Measurements from ENCODE around the gene CD7.

CD7 gene

DNA sequence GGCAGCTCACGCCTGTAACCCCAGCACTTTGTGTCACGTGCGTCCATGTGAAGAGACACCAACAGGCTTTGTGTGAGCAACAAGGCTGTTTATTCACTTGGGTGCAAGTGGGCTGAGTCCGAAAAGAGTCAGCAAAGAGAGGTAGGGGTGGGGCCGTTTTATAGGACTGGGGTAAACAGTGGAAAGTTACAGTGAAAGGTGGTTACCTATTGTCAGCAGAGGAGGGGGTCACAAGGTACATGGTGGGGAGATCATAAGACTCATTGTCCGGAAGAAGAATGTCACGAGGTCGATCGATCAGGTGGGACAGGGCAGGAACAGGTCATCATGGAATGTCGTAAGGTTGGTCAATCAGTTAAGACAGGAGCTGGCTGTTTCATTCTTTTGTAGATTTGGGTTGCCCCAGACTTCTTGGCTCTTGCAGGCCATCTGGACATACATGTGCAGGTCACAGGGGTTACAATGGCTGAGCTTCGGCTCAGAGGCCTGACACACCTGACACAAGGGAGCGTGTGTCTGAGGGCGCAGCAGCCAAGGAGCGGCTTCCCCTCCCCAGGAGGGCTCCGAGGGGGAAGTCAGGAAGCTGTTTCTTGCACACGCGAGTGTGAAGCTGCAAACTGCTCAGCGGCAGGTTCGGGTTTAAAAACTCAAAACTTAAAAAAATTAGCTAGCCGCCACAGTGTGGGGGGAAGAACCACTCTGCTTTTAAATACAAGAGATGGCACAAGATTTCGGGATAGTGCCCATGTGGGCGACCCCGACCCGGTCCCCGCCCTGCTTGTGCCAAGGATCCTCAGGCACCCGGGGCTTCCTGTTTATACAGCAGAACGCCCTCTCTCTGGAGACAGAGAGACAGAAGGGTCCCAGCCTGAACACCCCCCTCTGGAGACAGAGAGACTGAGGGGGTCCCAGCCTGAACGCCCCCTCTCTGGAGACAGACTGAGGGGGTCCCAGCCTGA lies 29.2 kb upstream of the CD7 start:
- no peak for DNase-seq

DNA sequence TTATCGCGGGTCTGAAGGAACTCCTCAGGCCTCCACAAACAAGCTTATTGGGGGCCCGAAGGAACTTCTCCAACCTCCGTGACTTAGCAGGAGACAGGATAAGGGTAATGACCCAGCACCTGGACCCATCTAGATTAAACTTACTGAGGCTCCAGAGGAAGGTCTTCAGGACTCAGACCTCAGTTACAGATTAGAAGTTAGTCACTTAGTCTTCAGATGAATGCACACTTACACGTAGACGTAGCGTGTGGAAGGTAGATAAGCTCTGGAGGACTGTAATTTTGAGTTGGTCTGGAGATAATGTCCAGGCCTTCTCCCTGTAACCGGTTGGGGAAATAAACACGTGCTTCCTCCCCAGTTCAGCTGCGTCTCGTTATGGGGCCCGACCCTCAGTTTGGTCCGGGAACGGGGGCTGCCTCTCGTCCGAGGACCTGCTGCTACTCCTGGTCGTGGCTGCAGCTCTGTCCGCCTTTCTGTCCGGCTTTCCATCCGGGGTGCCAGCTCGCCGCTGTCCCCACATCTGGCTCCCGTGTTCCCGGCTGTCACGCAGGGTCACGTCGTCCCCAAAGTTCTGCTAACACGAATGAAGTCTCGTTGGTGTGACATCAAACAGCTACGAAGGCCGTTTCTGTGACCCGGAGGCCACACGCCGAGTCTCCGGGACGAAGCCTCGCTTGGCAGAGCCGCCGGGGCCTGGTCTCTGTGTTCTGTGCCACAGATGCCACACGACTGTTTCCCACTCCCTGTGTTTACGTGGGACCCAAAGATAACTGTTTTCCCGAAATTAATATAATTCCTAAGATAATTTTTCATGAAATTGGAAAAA lies 28.0 kb upstream of the CD7 start:
- no peak for DNase-seq

DNA sequence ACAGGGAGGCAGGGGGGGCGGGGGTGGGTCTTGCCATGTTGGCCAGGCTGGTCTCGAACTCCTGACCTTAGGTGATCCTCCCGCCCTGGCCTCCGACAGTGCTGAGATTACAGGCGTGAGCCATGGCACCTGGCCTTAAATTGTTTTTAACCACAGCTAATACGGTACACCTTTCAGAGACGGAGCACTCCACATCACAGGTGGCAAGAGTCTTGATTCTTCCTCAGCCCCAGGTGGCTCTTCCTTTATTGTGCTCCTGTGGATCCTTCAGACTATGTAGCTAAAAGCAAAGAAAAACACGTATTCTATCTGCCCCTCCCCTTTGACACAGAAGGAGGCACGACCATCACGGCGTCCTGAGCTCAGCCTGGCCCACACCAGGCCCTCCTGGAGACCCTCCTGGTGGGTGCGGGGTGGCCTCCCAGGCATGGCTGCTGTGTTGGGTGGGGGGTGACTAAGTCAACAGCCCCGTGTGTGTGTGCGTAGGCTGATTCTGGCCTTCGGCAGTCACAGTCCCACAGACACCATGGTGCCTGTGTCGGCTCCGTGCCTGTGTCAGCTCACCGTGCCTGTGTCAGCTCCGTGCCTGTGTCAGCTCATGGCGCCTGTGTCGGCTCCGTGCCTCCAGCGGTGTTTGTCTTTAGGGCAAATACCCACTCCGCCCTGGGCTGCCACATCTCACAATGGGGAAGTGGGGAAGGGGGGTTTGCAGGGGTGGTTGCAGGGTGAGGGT lies 26.9 kb upstream of the CD7 start:
- DNase-seq, result no peak

DNA sequence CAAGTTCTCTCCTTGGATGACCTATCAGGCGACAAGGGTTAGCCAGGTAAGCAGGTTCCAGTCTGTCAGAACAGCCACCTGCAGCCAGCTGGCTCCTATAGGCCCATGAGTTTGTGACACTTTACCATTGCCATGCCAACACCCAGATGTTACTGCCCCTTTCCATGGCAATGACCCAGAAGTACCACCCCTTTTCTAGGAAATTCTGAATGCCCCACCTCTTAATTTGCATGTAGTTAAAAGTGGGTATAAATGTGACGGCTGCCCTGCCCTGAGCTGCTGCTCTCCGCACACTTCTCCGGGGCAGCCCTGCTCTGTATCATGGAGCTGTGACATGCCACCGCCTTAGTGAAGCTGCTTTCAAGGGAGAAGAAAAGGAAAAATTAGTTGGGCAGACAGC lies 26.2 kb upstream of the CD7 start:
- no peak for DNase-seq

- no peak for DNase-seq
Observed at GRCh38 chr17:82342361-82343079, 25.1 kb upstream of the CD7 start.

GRCh38 chr17:82339634-82340580 lies 22.5 kb upstream of the CD7 start:
- DNase-seq, result no peak

- no peak for DNase-seq
Observed at GRCh38 chr17:82338858-82339633, 21.6 kb upstream of the CD7 start.

GRCh38 chr17:82334622-82335394 lies 17.4 kb upstream of the CD7 start:
- DNase-seq, result no peak

GRCh38 chr17:82334204-82334621 lies 16.8 kb upstream of the CD7 start:
- DNase-seq, result no peak

DNA sequence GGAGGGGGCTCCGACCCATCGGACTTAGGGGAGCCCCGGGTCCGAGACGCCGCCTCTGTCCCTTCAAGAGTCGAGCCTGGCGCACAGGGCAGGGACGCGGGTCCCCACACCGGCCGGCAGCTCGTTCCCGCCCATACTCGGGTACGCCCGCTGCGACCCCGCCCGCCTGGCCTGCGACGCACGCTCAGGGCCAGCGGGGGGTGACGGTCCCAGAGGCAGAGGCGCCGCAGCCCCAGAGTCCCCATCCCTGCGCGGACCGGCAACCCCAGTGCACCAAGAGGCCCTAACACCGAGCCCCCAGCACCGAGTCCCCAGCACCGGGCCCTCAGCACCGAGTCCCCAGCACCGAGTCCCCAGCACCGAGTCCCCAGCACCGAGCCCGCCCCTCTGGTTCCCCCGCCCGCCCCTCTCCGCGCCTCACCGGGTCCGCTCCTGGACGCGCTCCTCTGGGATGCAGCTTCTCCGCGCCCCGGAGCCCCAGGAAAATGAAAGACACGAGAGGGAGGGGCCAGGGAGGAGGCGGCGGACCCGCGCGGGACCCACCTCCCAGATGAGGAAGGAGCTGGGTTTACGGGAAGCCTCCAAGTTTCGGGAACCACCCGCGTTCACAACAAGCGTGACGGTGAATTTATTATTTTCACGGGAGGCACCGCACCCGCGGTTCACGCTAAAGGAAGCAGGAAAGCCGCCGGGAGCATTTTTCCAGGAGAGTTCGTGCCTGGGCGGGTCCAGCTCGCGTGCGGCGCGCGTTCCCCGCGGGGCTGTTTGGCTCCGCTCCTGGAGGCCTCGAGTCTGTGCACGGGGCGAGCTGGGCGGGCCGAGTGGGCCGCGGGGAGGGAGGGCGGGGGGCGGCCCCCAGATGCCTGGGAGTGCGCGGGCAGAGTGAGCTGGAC lies 16.1 kb upstream of the CD7 start, which contains the start of gene SECTM1:
SECTM1 (minus strand) TSS at position 488 of the 893 bp plus-strand sequence. CDS start 6,526 bp downstream, outside the sequence.
- DNase-seq, result no peak

GRCh38 chr17:82332669-82333278 lies 15.4 kb upstream of the CD7 start:
- no peak for DNase-seq

GRCh38 chr17:82331345-82331939 lies 14.0 kb upstream of the CD7 start:
- no peak for DNase-seq

DNA sequence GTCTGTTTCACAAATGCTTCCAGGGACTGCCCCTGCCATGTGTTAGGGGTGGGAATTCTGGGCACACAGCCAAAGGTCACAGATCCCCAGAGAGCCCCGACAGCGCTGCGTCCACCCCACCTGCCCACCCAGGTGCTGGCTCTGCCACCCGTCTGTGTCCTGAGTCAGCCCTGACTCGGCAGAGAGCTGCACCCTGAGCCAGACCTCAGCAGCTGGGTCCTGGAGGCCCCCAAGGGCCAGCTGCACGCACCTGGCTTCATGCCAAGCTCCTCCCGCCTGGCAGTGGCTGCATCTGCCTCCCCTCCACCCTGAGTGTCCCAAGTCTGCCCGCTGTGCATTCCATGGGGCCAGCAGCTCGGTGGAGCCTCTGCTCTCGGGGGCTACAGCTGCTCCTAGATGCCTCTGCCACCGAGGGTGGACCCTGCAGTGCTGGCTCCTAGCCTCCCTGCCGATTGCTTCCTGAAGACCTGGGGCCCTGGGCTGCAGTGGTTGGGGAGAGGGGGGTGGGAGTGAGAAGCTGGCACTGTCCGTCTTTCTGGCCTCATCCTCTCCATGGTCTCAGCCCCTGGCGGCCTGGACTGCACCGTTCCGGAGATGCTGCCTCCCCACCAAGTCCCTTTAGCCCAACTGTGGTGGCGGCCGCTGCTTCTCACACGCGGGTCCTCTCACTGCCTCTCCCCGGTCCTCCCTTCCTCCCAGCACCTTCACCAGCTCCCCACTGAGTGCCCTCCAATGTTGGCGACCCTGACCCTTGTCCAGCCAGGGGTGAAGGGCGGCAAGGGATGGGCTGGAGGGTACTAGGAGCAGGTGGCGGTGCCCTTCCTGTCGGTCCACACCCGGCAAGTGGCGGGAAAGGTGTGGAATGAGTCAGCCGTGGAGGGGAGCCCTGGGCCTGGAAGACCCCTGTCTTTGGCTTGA lies 13.2 kb upstream of the CD7 start:
- DNase-seq, result no peak

DNA sequence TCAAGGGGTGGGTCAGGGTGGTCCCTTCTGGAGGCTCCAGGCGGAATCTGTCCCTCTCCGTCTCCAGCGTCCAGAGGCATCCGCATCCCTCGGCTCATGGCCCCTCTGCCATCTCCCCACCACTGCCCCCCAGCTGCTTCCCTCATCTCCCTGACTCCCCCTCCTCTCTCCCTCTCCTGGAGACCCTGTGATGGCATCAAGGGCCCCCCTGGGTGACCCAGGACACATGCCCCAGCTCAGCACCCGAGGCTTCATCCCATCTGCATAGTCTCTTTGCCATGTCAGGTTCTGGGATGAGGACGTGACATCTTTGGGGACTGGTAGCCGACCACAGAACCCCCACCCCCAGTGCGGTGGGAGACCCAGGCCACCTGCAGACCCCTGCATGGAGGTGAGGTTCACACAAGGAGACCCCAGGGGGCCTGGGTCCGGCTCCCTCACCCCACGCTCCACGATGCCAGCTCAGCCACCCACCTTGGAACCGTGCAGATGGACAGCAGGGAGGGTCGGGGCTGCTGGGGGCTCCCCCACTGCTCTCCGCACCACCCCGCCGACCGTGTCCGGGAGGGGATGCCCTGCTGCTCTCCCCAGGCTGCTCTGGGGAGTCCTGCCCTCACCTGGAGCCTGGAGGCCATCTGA lies 12.4 kb upstream of the CD7 start:
- no peak for DNase-seq

- no peak for DNase-seq
Observed at GRCh38 chr17:82328994-82329507, 11.6 kb upstream of the CD7 start.
